ENCODE results near the gene CTNND1. TPM values are rescaled to one million over a fixed set of nuclear protein-coding genes. Genes with fewer than 3 reads are reported as not detected.

Gene CTNND1
- total and polyA plus RNA-seq, 10 of the 15 experiments (the other 5 are each of a cell fraction or from before 2014, with no cell fraction given), result 4.7 to 70.0 (median 30.0) TPM

GRCh38 chr11:57812634-57813033 is 51.0 kb downstream of the CTNND1 start:
- Histone ChIP-seq H3K9me3 (replicated peaks; ENCODE audit: control insufficient read depth, insufficient read depth, low read length) (no peaks in the 10 kb centered on the region), H4K20me1 (ENCODE audit: control insufficient read depth, insufficient read depth) (no peaks in the 10 kb centered on the region), H3K27me3 (replicated peaks in 1 of 2; ENCODE audit: control insufficient read depth in 2 of 2, insufficient read depth in 2 of 2, low read length in 1 of 2) (no peaks in the 10 kb centered on the region), H3K79me2 (ENCODE audit: control insufficient read depth, insufficient read depth, low read length) (no peaks in the 10 kb centered on the region), H3K4me1 (ENCODE audit: control insufficient read depth, insufficient read depth, low read length) (peaks cover 10% of the 10 kb centered on the region; the same call in 1 of the 2 replicates), H3K4me2 (ENCODE audit: control insufficient read depth, insufficient read depth) (no peak overlapping the region), H3K36me3 (ENCODE audit: control insufficient read depth in 2 of 2, insufficient read depth in 2 of 2, low read length in 1 of 2) (peaks cover 12 to 39% of the 10 kb centered on the region in 2 experiments), H3K27ac (ENCODE audit: control insufficient read depth, insufficient read depth) (no peak overlapping the region), H2AFZ (ENCODE audit: control insufficient read depth, low read depth, low read length) (no peak overlapping the region), H3K4me3 (no peak overlapping the region), H3K9ac (ENCODE audit: control insufficient read depth, insufficient read depth, low read length) (no peak overlapping the region)
- intact Hi-C loops (cut with micrococcal nuclease; ENCODE audit: unreplicated experiment) (no loop called here), in situ Hi-C loops (cut with MboI) (loop anchor here (25.0 kb wide), 1 partner anchor 700 kb away; the partner anchor contains the start of gene OR5B21)
- no TSS peak for BruUV-seq (replicated peaks)
- ATAC-seq (no peak), DNase-seq (ENCODE audit: low read depth, low spot score) (no peak), FAIRE-seq (no peak)
- 97% methylated on average over 6 of the region's 6 CpGs for WGBS (ENCODE audit: insufficient coverage, insufficient replicate concordance, low lambda C conversion rate, missing lambda C conversion rate)
- ChIA-PET POLR2A (no interaction called here), CTCF (interaction anchor here (2.0 kb wide), 1 partner anchor 12 kb away, joined by 7 read pairs; no protein-coding TSS in a partner anchor), SMC1A (ENCODE audit: uncharacterized antibody, unreplicated experiment) (interaction anchor here (0.6 to 1.0 kb wide), 2 partner anchors 11 to 150 kb away, joined by 3 read pairs; no protein-coding TSS in a partner anchor), RAD21 (ENCODE audit: unreplicated experiment) (interaction anchor here (1.1 to 2.2 kb wide), 2 partner anchors 12 to 711 kb away, joined by 3 to 7 read pairs; no protein-coding TSS in a partner anchor)
- no peak for TF ChIP-seq BCL3 (IDR thresholded peaks at IDR 0.05; ENCODE audit: borderline replicate concordance, insufficient read depth, low read depth, low read length, poor library complexity, severe bottlenecking)
- no peak for TF ChIP-seq GABPA (IDR thresholded peaks at IDR 0.05; ENCODE audit: low read depth)
- TF ChIP-seq RBBP5 (conservative IDR thresholded peaks at IDR 0.05), result no peak
- no peak for TF ChIP-seq POU2F2 (IDR thresholded peaks at IDR 0.05; ENCODE audit: borderline replicate concordance, low read depth, low read length)
- TF ChIP-seq REST (IDR thresholded peaks at IDR 0.05; ENCODE audit: low read depth, low read length), result no peak
- TF ChIP-seq DPF2 (IDR thresholded peaks at IDR 0.05), result no peak
- no peak for TF ChIP-seq ZBTB4 (CRISPR knock-in tag; IDR thresholded peaks at IDR 0.05)
- no peak for TF ChIP-seq NFXL1 (IDR thresholded peaks at IDR 0.05; ENCODE audit: borderline replicate concordance)
- TF ChIP-seq ZBTB11 (CRISPR knock-in tag; IDR thresholded peaks at IDR 0.05), result no peak

Data from GM12878 (cell line).